Caco-2 (cell line): ENCODE results near the gene INPP4A. TPM values are rescaled to one million over a fixed set of nuclear protein-coding genes. Genes with fewer than 3 reads are reported as not detected.

Experiments
- BruUV-seq: library from RNA; stranded (reverse); fragments of 400-500 nt; replicated peaks from 2 replicates; lab custom pipeline; 2021; lab: Mats Ljungman, UMichigan
- CTCF ChIA-PET: fragments of 300-600 bp; sonication (Branson Sonifier 250); formaldehyde crosslinking; loops from one replicate; lab custom pipeline; 2022; ENCODE audit warnings: antibody characterized with exemption; lab: Charles Lee
- POLR2A ChIA-PET: fragments of 300-600 bp; sonication (Branson Sonifier 250); formaldehyde crosslinking; loops from one replicate; lab custom pipeline; 2022; ENCODE audit warnings: antibody characterized with exemption; lab: Charles Lee
- DNase-seq, 2 experiments: peaks; one replicate each; pipeline versions ENCODE4 v3.0.0 to v3.0.0-alpha.2; 2020 to 2022
- H3K27me3 ChIP-seq: replicated peaks from 2 replicates; pipeline ENCODE4 v1.6.0; 2011; ENCODE audit warnings: low read length; ENCODE audit not compliant: control insufficient read depth, insufficient read depth
- H3K36me3 ChIP-seq: 2 replicates; pipeline ENCODE4 v1.5.1; 2011; ENCODE audit warnings: low read length; ENCODE audit not compliant: control insufficient read depth, insufficient read depth
- H3K4me1 ChIP-seq: fragments of 250-450 bp; sonication (Bioruptor Pico); 2 replicates; pipeline ENCODE4 v1.5.1; 2020; ENCODE audit warnings: mild to moderate bottlenecking
- H3K4me3 ChIP-seq: 2 replicates; pipeline ENCODE4 v1.5.1; 2011; ENCODE audit warnings: low read depth, mild to moderate bottlenecking, control low read depth, low read length
- H3K9me3 ChIP-seq: fragments of 250-450 bp; sonication (Bioruptor Pico); 2 replicates; pipeline ENCODE4 v1.5.1; 2020; ENCODE audit warnings: mild to moderate bottlenecking, moderate library complexity
- H3K27ac Mint-ChIP-seq: one replicate; pipeline ENCODE4 v1.8.0; 2022; ENCODE audit warnings: mixed read lengths; ENCODE audit not compliant: unreplicated experiment
- H3K27me3 Mint-ChIP-seq: one replicate; pipeline ENCODE4 v1.8.0; 2022; ENCODE audit warnings: mixed read lengths; ENCODE audit not compliant: insufficient read depth, unreplicated experiment
- H3K36me3 Mint-ChIP-seq: one replicate; pipeline ENCODE4 v1.8.0; 2022; ENCODE audit warnings: mild to moderate bottlenecking, mixed read lengths; ENCODE audit not compliant: insufficient read depth, unreplicated experiment
- H3K4me1 Mint-ChIP-seq: one replicate; pipeline ENCODE4 v1.8.0; 2022; ENCODE audit warnings: low read depth, mixed read lengths; ENCODE audit not compliant: unreplicated experiment
- H3K4me3 Mint-ChIP-seq: one replicate; pipeline ENCODE4 v1.8.0; 2022; ENCODE audit warnings: mild to moderate bottlenecking, moderate library complexity, mixed read lengths; ENCODE audit not compliant: unreplicated experiment
- H3K9me3 Mint-ChIP-seq: one replicate; pipeline ENCODE4 v1.8.0; 2022; ENCODE audit warnings: mixed read lengths; ENCODE audit not compliant: unreplicated experiment
- intact Hi-C: fragments of 100-400 bp; cut with micrococcal nuclease; formaldehyde crosslinking; loops from one replicate; pipeline ENCODE4 v1.10.0; 2022; ENCODE audit not compliant: unreplicated experiment
- total RNA-seq: library from RNA; stranded (reverse); gene quantifications from 2 replicates; pipeline ENCODE4 v1.2.3, GENCODE V29; 2022
- TF ChIP-seq, protein P1 (sequence below), 2 experiments: fragments of 200-600 bp in 1 of 2; IDR thresholded peaks; 1 replicate in 1 of 2; 2 replicates in 1 of 2; pipeline versions ENCODE4 v1.5.1 to v1.8.0; 2011 to 2022; ENCODE audit warnings: antibody characterized with exemption in 1 of 2, control low read depth in 1 of 2, inconsistent platforms in 1 of 2, low read depth in 1 of 2, low read length in 1 of 2, mild to moderate bottlenecking in 1 of 2, moderate library complexity in 1 of 2; ENCODE audit not compliant: insufficient read depth in 1 of 2, severe bottlenecking in 1 of 2, unreplicated experiment in 1 of 2

Gene INPP4A
- total RNA-seq, 1 experiment from 2014 or later: 26.3 TPM

DNA sequence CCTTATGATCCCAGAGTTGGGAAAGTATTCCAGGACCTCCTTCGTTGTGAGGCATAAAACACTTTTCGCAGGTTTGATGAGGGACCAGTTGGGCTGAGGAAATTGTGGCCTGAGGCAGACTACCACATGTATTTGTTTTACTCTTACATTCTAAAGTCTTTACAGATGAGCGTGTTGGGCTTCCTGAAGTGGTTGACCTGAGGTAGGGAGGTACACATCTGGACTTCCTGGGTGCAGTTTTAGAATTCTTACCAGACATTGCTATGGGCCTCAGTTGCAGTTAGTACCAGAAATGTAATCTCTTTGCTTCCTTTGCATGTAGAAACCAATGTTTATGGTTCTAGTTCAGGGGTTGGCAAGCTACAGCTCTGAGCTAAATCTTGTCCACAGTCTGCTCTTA, 114.9 kb downstream of the INPP4A start:
- H3K9me3 ChIP-seq: no peaks in the 10 kb centered on the region
- H3K4me3 ChIP-seq: no peak overlapping the region
- BruUV-seq: no TSS peak
- peaks cover 5% of the 10 kb centered on the region for H3K36me3 Mint-ChIP-seq
- no peaks in the 10 kb centered on the region for H3K9me3 Mint-ChIP-seq
- POLR2A ChIA-PET: no interaction called here
- intact Hi-C loops: loop anchor here (10.0 kb wide), 1 partner anchor 145 kb away; no protein-coding TSS in a partner anchor
- H3K27ac Mint-ChIP-seq: no peak overlapping the region
- TF ChIP-seq, protein P1, sequence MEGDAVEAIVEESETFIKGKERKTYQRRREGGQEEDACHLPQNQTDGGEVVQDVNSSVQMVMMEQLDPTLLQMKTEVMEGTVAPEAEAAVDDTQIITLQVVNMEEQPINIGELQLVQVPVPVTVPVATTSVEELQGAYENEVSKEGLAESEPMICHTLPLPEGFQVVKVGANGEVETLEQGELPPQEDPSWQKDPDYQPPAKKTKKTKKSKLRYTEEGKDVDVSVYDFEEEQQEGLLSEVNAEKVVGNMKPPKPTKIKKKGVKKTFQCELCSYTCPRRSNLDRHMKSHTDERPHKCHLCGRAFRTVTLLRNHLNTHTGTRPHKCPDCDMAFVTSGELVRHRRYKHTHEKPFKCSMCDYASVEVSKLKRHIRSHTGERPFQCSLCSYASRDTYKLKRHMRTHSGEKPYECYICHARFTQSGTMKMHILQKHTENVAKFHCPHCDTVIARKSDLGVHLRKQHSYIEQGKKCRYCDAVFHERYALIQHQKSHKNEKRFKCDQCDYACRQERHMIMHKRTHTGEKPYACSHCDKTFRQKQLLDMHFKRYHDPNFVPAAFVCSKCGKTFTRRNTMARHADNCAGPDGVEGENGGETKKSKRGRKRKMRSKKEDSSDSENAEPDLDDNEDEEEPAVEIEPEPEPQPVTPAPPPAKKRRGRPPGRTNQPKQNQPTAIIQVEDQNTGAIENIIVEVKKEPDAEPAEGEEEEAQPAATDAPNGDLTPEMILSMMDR (IDR thresholded peaks at IDR 0.05; ENCODE audit: insufficient read depth in 1 of 2, low read depth in 1 of 2, low read length in 1 of 2, severe bottlenecking in 1 of 2, unreplicated experiment in 1 of 2): no peak
- no peak overlapping the region for H3K4me3 Mint-ChIP-seq
- H3K27me3 Mint-ChIP-seq: no peaks in the 10 kb centered on the region
- H3K36me3 ChIP-seq: no peaks in the 10 kb centered on the region
- CTCF ChIA-PET: no interaction called here
- H3K4me1 ChIP-seq: no peaks in the 10 kb centered on the region
- no peaks in the 10 kb centered on the region for H3K27me3 ChIP-seq
- DNase-seq: no peak
- no peaks in the 10 kb centered on the region for H3K4me1 Mint-ChIP-seq

DNA sequence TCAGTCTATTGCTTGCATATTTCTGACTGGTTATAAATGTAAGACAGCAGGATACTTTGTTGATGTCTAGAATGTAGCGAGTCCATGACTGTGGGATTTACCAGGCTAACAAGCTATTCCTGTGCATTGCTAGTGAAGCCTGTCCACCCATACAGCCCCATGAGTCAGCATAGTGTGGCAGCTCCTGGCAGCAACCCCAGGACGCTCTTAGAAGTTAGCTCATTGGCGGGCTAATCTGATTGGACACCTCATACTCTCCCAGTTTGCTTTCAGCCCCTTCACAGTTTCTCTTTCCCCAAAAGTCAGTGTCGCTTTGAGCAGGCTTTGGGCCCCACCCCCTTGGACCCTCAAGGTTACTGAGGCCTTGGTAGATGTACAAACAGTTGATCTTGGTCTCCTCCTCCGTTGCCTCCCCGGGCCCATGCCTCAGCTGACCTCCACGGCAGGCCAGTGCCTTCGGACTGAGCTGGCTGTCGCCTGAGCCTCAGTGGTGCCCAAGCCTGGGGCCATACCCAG, 115.7 kb downstream of the INPP4A start:
- peaks cover 5% of the 10 kb centered on the region for H3K36me3 Mint-ChIP-seq
- H3K27ac Mint-ChIP-seq: no peak overlapping the region
- TF ChIP-seq, protein P1 (IDR thresholded peaks at IDR 0.05; ENCODE audit: insufficient read depth in 1 of 2, low read depth in 1 of 2, low read length in 1 of 2, severe bottlenecking in 1 of 2, unreplicated experiment in 1 of 2): no peak
- H3K27me3 Mint-ChIP-seq: no peaks in the 10 kb centered on the region
- no TSS peak for BruUV-seq
- H3K4me3 Mint-ChIP-seq: no peak overlapping the region
- Histone ChIP-seq H3K4me1 (no peaks in the 10 kb centered on the region), H3K27me3 (no peaks in the 10 kb centered on the region), H3K4me3 (no peak overlapping the region), H3K9me3 (no peaks in the 10 kb centered on the region), H3K36me3 (no peaks in the 10 kb centered on the region; the same call in 1 of the 2 replicates)
- no peak for DNase-seq
- ChIA-PET CTCF (no interaction called here), POLR2A (no interaction called here)
- no peaks in the 10 kb centered on the region for H3K9me3 Mint-ChIP-seq
- no peaks in the 10 kb centered on the region for H3K4me1 Mint-ChIP-seq
- intact Hi-C loops: no loop called here

DNA sequence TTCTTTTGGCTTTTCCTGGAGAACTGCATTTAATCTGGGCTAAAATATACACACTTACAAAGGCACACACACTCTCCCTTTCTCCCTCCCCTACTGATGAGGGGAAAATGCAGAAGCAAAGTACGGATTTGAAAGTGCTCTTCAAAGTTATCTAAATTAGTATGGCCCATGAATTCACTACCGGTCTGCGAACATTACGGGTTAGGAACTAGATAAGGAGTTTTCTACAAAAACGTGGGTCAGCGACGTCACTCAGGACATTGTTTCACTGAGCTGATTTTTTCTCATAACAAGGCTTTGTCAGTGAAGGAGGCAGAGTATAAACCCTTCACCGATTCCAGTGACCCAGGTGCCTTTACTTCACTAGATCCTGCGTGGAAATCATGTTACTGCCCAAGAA, 116.4 kb downstream of the INPP4A start:
- intact Hi-C loops: no loop called here
- no peak for DNase-seq
- Histone ChIP-seq H3K9me3 (no peaks in the 10 kb centered on the region), H3K36me3 (no peaks in the 10 kb centered on the region; the same call in 1 of the 2 replicates), H3K4me3 (no peak overlapping the region), H3K4me1 (no peaks in the 10 kb centered on the region), H3K27me3 (no peaks in the 10 kb centered on the region)
- no peak overlapping the region for H3K27ac Mint-ChIP-seq
- TF ChIP-seq, protein P1 (IDR thresholded peaks at IDR 0.05; ENCODE audit: insufficient read depth in 1 of 2, low read depth in 1 of 2, low read length in 1 of 2, severe bottlenecking in 1 of 2, unreplicated experiment in 1 of 2): no peak
- no peak overlapping the region for H3K4me3 Mint-ChIP-seq
- peaks cover 5% of the 10 kb centered on the region for H3K36me3 Mint-ChIP-seq
- H3K27me3 Mint-ChIP-seq: no peaks in the 10 kb centered on the region
- ChIA-PET POLR2A (no interaction called here), CTCF (no interaction called here)
- no TSS peak for BruUV-seq
- H3K9me3 Mint-ChIP-seq: no peaks in the 10 kb centered on the region
- H3K4me1 Mint-ChIP-seq: no peaks in the 10 kb centered on the region
